ENCODE results near the gene IKBIP. TPM values are rescaled to one million over a fixed set of nuclear protein-coding genes. Genes with fewer than 3 reads are reported as not detected.

The IKBIP gene
- total RNA-seq, 1 experiment from 2014 or later = 14.5 TPM

GRCh38 chr12:98684199-98684598, 39.6 kb upstream of the IKBIP start (continued):
- no peak for TF ChIP-seq CBX3 (IDR thresholded peaks at IDR 0.05; ENCODE audit: low read depth)

DNA sequence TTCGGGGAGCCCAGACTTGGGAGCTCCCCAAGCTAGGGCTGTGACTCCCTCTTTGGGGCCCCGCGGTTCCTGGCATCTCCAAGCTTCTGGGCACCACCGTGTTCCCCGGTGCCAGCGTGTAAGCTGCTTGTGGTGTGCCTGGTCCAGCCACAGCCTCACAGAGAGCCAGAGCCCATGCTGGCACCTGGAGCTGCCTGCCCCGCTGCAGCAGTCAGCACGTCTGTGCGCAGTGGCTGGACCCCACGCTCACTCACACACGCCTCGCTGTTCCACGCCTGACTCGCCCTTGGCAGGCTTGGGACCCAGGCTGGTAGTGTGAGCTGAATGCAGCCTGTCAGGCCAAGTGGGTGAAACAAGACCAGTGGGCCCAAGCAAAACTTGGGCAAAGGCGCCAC, 35.0 kb upstream of the IKBIP start:
- H3K4me2 ChIP-seq (ENCODE audit: low read length) = no peak overlapping the region
- H3K79me2 ChIP-seq (ENCODE audit: insufficient read depth, low read length) = no peaks in the 10 kb centered on the region
- ChIA-PET CTCF (no interaction called here), POLR2A (no interaction called here), RAD21 (ENCODE audit: low non-redundant PET in 1 of 2, low total read pairs in 2 of 2, uncharacterized antibody in 2 of 2, unreplicated experiment in 2 of 2) (no interaction called here)
- H3K4me1 ChIP-seq (ENCODE audit: control insufficient read depth in 1 of 2, insufficient read depth in 2 of 2, low read length in 2 of 2) = no peaks in the 10 kb centered on the region
- no TSS peak for BruUV-seq (replicated peaks)
- no peaks in the 10 kb centered on the region for H4K20me1 ChIP-seq (ENCODE audit: insufficient read depth)
- no peaks in the 10 kb centered on the region for H3K27me3 ChIP-seq (ENCODE audit: insufficient read depth, low read length)
- ATAC-seq (no peak), DNase-seq (ENCODE audit: low read depth, low spot score) (no peak)
- H3K9me3 ChIP-seq (ENCODE audit: control insufficient read depth in 1 of 2, insufficient read depth in 1 of 2, low read depth in 1 of 2, low read length in 2 of 2) = no peaks in the 10 kb centered on the region
- H3K9me2 ChIP-seq (ENCODE audit: insufficient read depth) = no peaks in the 10 kb centered on the region
- H3K27ac ChIP-seq (ENCODE audit: low read depth, low read length) = no peak overlapping the region
- no peak overlapping the region for H2AFZ ChIP-seq (ENCODE audit: low read depth, low read length, poor library complexity, severe bottlenecking)
- TF ChIP-seq EGR1 (IDR thresholded peaks at IDR 0.05; ENCODE audit: low read depth) = no peak
- TF ChIP-seq FOSL1 (IDR thresholded peaks at IDR 0.05; ENCODE audit: low read depth) = no peak
- TF ChIP-seq ZFX (IDR thresholded peaks at IDR 0.05) = no peak
- no peak for TF ChIP-seq TCF7L2 (IDR thresholded peaks at IDR 0.05; ENCODE audit: borderline replicate concordance, extremely low read depth, insufficient read depth, insufficient read length)
- TF ChIP-seq, protein P1, sequence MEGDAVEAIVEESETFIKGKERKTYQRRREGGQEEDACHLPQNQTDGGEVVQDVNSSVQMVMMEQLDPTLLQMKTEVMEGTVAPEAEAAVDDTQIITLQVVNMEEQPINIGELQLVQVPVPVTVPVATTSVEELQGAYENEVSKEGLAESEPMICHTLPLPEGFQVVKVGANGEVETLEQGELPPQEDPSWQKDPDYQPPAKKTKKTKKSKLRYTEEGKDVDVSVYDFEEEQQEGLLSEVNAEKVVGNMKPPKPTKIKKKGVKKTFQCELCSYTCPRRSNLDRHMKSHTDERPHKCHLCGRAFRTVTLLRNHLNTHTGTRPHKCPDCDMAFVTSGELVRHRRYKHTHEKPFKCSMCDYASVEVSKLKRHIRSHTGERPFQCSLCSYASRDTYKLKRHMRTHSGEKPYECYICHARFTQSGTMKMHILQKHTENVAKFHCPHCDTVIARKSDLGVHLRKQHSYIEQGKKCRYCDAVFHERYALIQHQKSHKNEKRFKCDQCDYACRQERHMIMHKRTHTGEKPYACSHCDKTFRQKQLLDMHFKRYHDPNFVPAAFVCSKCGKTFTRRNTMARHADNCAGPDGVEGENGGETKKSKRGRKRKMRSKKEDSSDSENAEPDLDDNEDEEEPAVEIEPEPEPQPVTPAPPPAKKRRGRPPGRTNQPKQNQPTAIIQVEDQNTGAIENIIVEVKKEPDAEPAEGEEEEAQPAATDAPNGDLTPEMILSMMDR (IDR thresholded peaks at IDR 0.05 in 2 of 3, conservative IDR thresholded peaks at IDR 0.05 in 1 of 3; ENCODE audit: borderline replicate concordance in 1 of 3, insufficient read depth in 1 of 3, low read depth in 2 of 3, low read length in 2 of 3) = no peak
- no peak for TF ChIP-seq REST (IDR thresholded peaks at IDR 0.05; ENCODE audit: low read depth)
- no peak for TF ChIP-seq CEBPB (IDR thresholded peaks at IDR 0.05; ENCODE audit: low read depth)
- no peak for TF ChIP-seq YY1 (IDR thresholded peaks at IDR 0.05; ENCODE audit: extremely low read depth, insufficient replicate concordance, low read depth, low read length)
- TF ChIP-seq POLR2A (IDR thresholded peaks at IDR 0.05; ENCODE audit: borderline replicate concordance, extremely low read depth, insufficient read depth, insufficient read length) = no peak
- TF ChIP-seq, protein P2, sequence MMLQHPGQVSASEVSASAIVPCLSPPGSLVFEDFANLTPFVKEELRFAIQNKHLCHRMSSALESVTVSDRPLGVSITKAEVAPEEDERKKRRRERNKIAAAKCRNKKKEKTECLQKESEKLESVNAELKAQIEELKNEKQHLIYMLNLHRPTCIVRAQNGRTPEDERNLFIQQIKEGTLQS (IDR thresholded peaks at IDR 0.05) = no peak
- H3K9ac ChIP-seq (ENCODE audit: low read length) = no peak overlapping the region
- intact Hi-C loops (cut with micrococcal nuclease) = no loop called here
- peaks cover 0 to 31% of the 10 kb centered on the region in 2 experiments; a peak in 2 of 4 replicates for H3K36me3 ChIP-seq (ENCODE audit: control insufficient read depth in 1 of 2, insufficient read depth in 2 of 2, low read length in 2 of 2)
- H3K4me3 ChIP-seq (replicated peaks in 1 of 2; ENCODE audit: low read depth in 1 of 2, low read length in 2 of 2) = no peak overlapping the region

Data from HCT116 (cell line).